HEK293 (cell line): ENCODE measurements around the gene CFAP221.
A peak's percentile ranks its signal among the peaks of the same experiment; 100 is the strongest.

Experiments used
- CTCF ChIA-PET: fragments of 350-600 bp; formaldehyde crosslinking; extraction: SDS; loops from one replicate; lab custom pipeline; 2021; ENCODE audit warnings: antibody characterized with exemption; lab: Yijun Ruan, JAX
- POLR2A ChIA-PET: fragments of 300-600 bp; formaldehyde crosslinking; extraction: SDS; loops from one replicate; lab custom pipeline; 2020; ENCODE audit warnings: antibody characterized with exemption, inconsistent platforms; lab: Yijun Ruan, JAX
- H3K27ac ChIP-seq: fragments of 200-500 bp; sonication (Bioruptor generic); 2 replicates; pipeline ENCODE4 v1.5.1; 2014; ENCODE audit warnings: low read depth, low read length, control low read depth, inconsistent platforms; ENCODE audit errors: extremely low read depth
- H3K36me3 ChIP-seq, 2 experiments: fragments of 200-500 bp in 1 of 2; sonication (Bioruptor generic) in 1 of 2; 1 replicate in 1 of 2; 2 replicates in 1 of 2; pipeline ENCODE4 v1.5.1; 2014 to 2017; ENCODE audit warnings: inconsistent platforms in 2 of 2, low read length in 2 of 2; ENCODE audit not compliant: control insufficient read depth in 2 of 2, insufficient read depth in 1 of 2
- H3K4me1 ChIP-seq: fragments of 200-500 bp; sonication (Bioruptor generic); 2 replicates; pipeline ENCODE4 v1.5.1; 2014; ENCODE audit warnings: mild to moderate bottlenecking, low read length, inconsistent platforms; ENCODE audit not compliant: control insufficient read depth, insufficient read depth
- H3K4me3 ChIP-seq: 2 replicates; pipeline ENCODE4 v1.5.1; 2011; ENCODE audit warnings: low read depth, mild to moderate bottlenecking, control low read depth, low read length, moderate library complexity
- H3K9me3 ChIP-seq: fragments of 200-500 bp; sonication (Bioruptor generic); 2 replicates; pipeline ENCODE4 v1.5.1; 2014; ENCODE audit warnings: low read depth, low read length, inconsistent platforms; ENCODE audit not compliant: control insufficient read depth, insufficient read depth
- OVOL3 ChIP-seq: fragments of 450-650 bp; formaldehyde crosslinking; IDR thresholded peaks from 2 replicates; pipeline ENCODE4 v1.5.1; 2016; ENCODE audit warnings: missing biosample characterization, missing genetic modification characterization
- YY1 ChIP-seq: fragments of 450-650 bp; formaldehyde crosslinking; IDR thresholded peaks from 2 replicates; pipeline ENCODE4 v1.5.1; 2018; ENCODE audit warnings: missing biosample characterization, missing genetic modification characterization
- ZBTB6 ChIP-seq: fragments of 450-650 bp; formaldehyde crosslinking; IDR thresholded peaks from 2 replicates; pipeline ENCODE4 v1.5.1; 2017; ENCODE audit warnings: missing biosample characterization, missing genetic modification characterization
- ZFP69B ChIP-seq: fragments of 450-650 bp; formaldehyde crosslinking; IDR thresholded peaks from 2 replicates; pipeline ENCODE4 v1.5.1; 2016; ENCODE audit warnings: missing biosample characterization, missing genetic modification characterization
- ZNF274 ChIP-seq, 2 experiments: fragments of 200-500 bp in 1 of 2; fragments of 450-650 bp in 1 of 2; sonication (Bioruptor generic) in 1 of 2; formaldehyde crosslinking in 1 of 2; IDR thresholded peaks; 2 replicates each; pipeline versions ENCODE4 v1.5.1 to v1.6.1; 2014 to 2016; ENCODE audit warnings: borderline replicate concordance in 1 of 2, inconsistent platforms in 1 of 2, low read length in 1 of 2, missing biosample characterization in 1 of 2, missing genetic modification characterization in 1 of 2
- ZNF391 ChIP-seq: fragments of 450-650 bp; formaldehyde crosslinking; IDR thresholded peaks from 2 replicates; pipeline ENCODE4 v1.5.1; 2016; ENCODE audit warnings: low read depth, missing biosample characterization, missing genetic modification characterization, borderline replicate concordance
- ZNF544 ChIP-seq: fragments of 450-650 bp; formaldehyde crosslinking; IDR thresholded peaks from 2 replicates; pipeline ENCODE4 v1.5.0; 2017; ENCODE audit warnings: missing biosample characterization, missing genetic modification characterization
- ZNF670 ChIP-seq: fragments of 450-650 bp; formaldehyde crosslinking; IDR thresholded peaks from 2 replicates; pipeline ENCODE4 v1.5.1; 2016; ENCODE audit warnings: missing biosample characterization, missing genetic modification characterization, low read depth
- ZNF776 ChIP-seq: fragments of 450-650 bp; formaldehyde crosslinking; IDR thresholded peaks from 2 replicates; pipeline ENCODE4 v1.5.0; 2017; ENCODE audit warnings: missing biosample characterization, missing genetic modification characterization, borderline replicate concordance
- TF ChIP-seq, protein P1 (sequence below): IDR thresholded peaks from 2 replicates; pipeline ENCODE4 v1.6.1; 2011; ENCODE audit warnings: mild to moderate bottlenecking, low read depth, low read length, borderline replicate concordance
- TF ChIP-seq, protein P2 (sequence below): fragments of 450-650 bp; formaldehyde crosslinking; IDR thresholded peaks from 2 replicates; pipeline ENCODE4 v1.5.1; 2016; ENCODE audit warnings: missing biosample characterization, missing genetic modification characterization

Gene CFAP221

DNA sequence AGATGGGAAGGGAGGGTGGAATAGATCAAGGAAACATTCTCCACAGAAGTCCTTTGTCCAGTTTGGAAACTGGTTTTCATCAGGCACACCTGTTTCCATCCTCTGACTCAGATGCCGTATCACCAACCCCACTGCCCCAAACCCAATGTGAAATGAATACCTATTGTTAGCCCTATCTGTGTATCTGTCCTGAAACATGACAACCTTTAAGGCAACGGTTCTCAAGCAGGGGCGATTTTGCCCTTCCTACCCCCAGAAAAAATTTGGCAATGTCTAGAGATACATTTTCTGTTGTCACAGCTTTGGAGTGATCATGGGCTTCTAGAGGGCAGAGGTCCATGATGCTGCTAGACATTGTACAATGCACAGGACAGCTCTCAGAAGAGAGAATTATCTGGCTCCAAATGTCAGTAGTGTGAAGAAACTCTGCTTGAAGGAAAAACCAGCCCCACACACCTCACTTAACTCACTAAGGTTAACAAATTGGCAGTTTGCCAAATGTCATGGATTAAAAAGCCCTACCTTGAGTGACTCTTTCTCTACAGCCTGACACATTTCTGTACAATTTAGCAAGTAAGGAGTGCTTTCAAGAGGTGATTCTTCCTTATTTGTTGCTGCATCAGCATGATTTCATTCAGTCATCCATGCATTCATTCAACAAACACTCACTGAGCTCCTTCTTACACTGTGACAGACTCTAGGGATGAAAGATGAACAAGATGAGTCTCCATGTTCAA, 23.4 kb upstream of the CFAP221 start:
- no peak overlapping the region for H3K4me3 ChIP-seq
- no peak overlapping the region for H3K27ac ChIP-seq
- TF ChIP-seq ZNF544 (tag by site-specific recombination) (0 out of 2 replicates have a peak, but pooled peaks have one; percentile 47), ZNF670 (tag by site-specific recombination) (no peak)
- CTCF ChIA-PET, result interaction anchor here (0.7 to 1.1 kb wide), 2 partner anchors 44 to 90 kb away, joined by 3 to 4 read pairs; no protein-coding TSS in a partner anchor
- POLR2A ChIA-PET, result no interaction called here
- no peaks in the 10 kb centered on the region; the same call in 1 of the 2 replicates for H3K4me1 ChIP-seq
- no peaks in the 10 kb centered on the region for H3K9me3 ChIP-seq
- H3K36me3 ChIP-seq, result no peaks in the 10 kb centered on the region

DNA sequence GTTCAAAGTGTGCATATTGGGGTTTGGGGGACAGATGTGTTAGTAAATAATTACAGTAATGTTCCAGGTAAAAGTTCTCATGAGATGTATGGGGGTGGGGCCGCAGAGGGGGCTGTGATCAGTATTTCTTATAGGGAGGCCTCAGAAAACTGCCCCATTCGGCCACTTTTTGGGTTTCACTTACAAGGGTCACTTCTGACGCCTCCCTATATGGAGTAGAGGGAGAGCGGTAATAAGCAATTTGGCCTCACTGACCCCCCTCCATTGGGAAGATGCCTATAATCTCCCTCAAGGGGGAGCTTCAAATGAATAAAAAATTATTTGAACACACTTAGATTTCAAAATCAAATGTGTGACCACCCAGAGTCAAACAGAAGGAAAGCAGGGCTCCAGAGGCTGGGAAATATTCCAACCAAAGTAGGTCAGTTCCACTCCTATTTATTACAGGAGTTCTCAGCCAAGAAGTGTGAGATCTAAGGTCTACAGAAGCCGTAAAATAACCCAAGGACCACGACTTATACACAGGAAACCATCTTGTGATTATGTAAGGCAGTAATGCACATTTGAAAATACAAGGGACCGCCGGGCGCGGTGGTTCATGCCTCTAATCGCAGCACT, 22.7 kb upstream of the CFAP221 start:
- H3K9me3 ChIP-seq, result no peaks in the 10 kb centered on the region
- no peak for TF ChIP-seq ZNF274 (IDR thresholded peaks at IDR 0.05; ENCODE audit: low read length)
- no peak for TF ChIP-seq ZNF274 (tag by site-specific recombination; IDR thresholded peaks at IDR 0.05; ENCODE audit: borderline replicate concordance)
- no peak for TF ChIP-seq ZNF776 (tag by site-specific recombination)
- TF ChIP-seq OVOL3 (tag by site-specific recombination), result no peak
- no peak for TF ChIP-seq ZBTB6 (tag by site-specific recombination)
- TF ChIP-seq YY1 (tag by site-specific recombination), result no peak
- TF ChIP-seq, protein P1, sequence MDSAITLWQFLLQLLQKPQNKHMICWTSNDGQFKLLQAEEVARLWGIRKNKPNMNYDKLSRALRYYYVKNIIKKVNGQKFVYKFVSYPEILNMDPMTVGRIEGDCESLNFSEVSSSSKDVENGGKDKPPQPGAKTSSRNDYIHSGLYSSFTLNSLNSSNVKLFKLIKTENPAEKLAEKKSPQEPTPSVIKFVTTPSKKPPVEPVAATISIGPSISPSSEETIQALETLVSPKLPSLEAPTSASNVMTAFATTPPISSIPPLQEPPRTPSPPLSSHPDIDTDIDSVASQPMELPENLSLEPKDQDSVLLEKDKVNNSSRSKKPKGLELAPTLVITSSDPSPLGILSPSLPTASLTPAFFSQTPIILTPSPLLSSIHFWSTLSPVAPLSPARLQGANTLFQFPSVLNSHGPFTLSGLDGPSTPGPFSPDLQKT, result no peak
- TF ChIP-seq, protein P2, sequence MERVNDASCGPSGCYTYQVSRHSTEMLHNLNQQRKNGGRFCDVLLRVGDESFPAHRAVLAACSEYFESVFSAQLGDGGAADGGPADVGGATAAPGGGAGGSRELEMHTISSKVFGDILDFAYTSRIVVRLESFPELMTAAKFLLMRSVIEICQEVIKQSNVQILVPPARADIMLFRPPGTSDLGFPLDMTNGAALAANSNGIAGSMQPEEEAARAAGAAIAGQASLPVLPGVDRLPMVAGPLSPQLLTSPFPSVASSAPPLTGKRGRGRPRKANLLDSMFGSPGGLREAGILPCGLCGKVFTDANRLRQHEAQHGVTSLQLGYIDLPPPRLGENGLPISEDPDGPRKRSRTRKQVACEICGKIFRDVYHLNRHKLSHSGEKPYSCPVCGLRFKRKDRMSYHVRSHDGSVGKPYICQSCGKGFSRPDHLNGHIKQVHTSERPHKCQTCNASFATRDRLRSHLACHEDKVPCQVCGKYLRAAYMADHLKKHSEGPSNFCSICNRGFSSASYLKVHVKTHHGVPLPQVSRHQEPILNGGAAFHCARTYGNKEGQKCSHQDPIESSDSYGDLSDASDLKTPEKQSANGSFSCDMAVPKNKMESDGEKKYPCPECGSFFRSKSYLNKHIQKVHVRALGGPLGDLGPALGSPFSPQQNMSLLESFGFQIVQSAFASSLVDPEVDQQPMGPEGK (tag by site-specific recombination), result no peak
- TF ChIP-seq ZFP69B (tag by site-specific recombination), result no peak
- ChIA-PET CTCF (interaction anchor here (0.6 to 1.1 kb wide), 2 partner anchors 44 to 1159 kb away, joined by 3 read pairs; no protein-coding TSS in a partner anchor), POLR2A (no interaction called here)
- H3K27ac ChIP-seq, result no peak overlapping the region
- no peaks in the 10 kb centered on the region for H3K36me3 ChIP-seq
- H3K4me1 ChIP-seq, result no peaks in the 10 kb centered on the region; the same call in 1 of the 2 replicates
- H3K4me3 ChIP-seq, result no peak overlapping the region

DNA sequence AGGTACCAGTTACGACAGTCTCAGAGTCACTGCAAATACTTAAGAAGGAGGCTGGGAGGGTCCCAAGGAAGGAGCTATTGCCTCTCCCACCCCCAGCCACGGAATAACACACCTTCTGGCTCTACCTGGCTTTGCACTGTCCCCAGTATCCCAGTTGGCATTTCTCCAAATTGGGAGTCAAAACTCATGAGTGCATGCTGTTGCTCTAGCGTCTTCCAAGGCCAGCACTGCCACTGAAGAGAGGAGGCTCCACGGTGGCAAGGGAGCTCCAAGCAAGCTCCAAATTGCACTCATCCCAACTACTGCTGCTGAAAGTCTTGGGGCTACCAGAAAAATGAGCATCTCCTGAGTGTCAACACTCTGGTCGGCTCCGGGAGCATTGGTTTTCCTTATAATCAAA, 21.6 kb upstream of the CFAP221 start:
- no peak overlapping the region for H3K4me3 ChIP-seq
- peak; percentile 27; the same call in 1 of the 2 replicates for TF ChIP-seq ZBTB6 (tag by site-specific recombination)
- TF ChIP-seq, protein P2 (tag by site-specific recombination), result no peak
- TF ChIP-seq ZNF391 (tag by site-specific recombination), result no peak
- H3K9me3 ChIP-seq, result no peaks in the 10 kb centered on the region
- ChIA-PET POLR2A (no interaction called here), CTCF (interaction anchor here (0.8 kb wide), 1 partner anchor 12 kb away, joined by 3 read pairs; no protein-coding TSS in a partner anchor)
- H3K36me3 ChIP-seq, result no peaks in the 10 kb centered on the region
- no peak overlapping the region for H3K27ac ChIP-seq
- H3K4me1 ChIP-seq, result no peaks in the 10 kb centered on the region; the same call in 1 of the 2 replicates
